ENCODE measurements around the gene TSC2.
"Not testable (repeated sequence)": the region's sequence is repeated elsewhere in the genome, so short reads cannot be mapped to it uniquely, and the experiment has no call there.

Gene TSC2

GRCh38 chr16:2123706-2124376, 76.1 kb downstream of the TSC2 start:
- not testable (repeated sequence) for H3K36me3 ChIP-seq (ENCODE audit: control insufficient read depth, insufficient read depth, low read length); H3K27ac ChIP-seq (ENCODE audit: low read length); DNase-seq (ENCODE audit: low read depth, low spot score); H3K27me3 ChIP-seq (ENCODE audit: control insufficient read depth, insufficient read depth, low read length); H3K4me1 ChIP-seq (ENCODE audit: control insufficient read depth, insufficient read depth, low read length); H3K4me3 ChIP-seq (ENCODE audit: low read length); H3K9me3 ChIP-seq (ENCODE audit: control insufficient read depth, insufficient read depth, low read length)
- no CpG with 5 or more reads among the region's 27 CpGs for WGBS (ENCODE audit: insufficient coverage, insufficient read length)

- DNase-seq (ENCODE audit: low read depth, low spot score); H3K4me1 ChIP-seq (ENCODE audit: control insufficient read depth, insufficient read depth, low read length); H3K4me3 ChIP-seq (ENCODE audit: low read length); H3K27ac ChIP-seq (ENCODE audit: low read length); H3K36me3 ChIP-seq (ENCODE audit: control insufficient read depth, insufficient read depth, low read length); H3K27me3 ChIP-seq (ENCODE audit: control insufficient read depth, insufficient read depth, low read length); H3K9me3 ChIP-seq (ENCODE audit: control insufficient read depth, insufficient read depth, low read length): not testable (repeated sequence)
- WGBS (ENCODE audit: insufficient coverage, insufficient read length), result no CpG with 5 or more reads among the region's 11 CpGs
Observed at GRCh38 chr16:2124377-2124693, 76.5 kb downstream of the TSC2 start.

- not testable (repeated sequence) for H3K4me3 ChIP-seq (ENCODE audit: low read length)
Observed at GRCh38 chr16:2124694-2125444, 77.1 kb downstream of the TSC2 start.

GRCh38 chr16:2125609-2126008, 77.8 kb downstream of the TSC2 start:
- not testable (repeated sequence) for H3K27ac ChIP-seq (ENCODE audit: low read length); H3K4me1 ChIP-seq (ENCODE audit: control insufficient read depth, insufficient read depth, low read length); H3K9me3 ChIP-seq (ENCODE audit: control insufficient read depth, insufficient read depth, low read length); H3K27me3 ChIP-seq (ENCODE audit: control insufficient read depth, insufficient read depth, low read length); H3K36me3 ChIP-seq (ENCODE audit: control insufficient read depth, insufficient read depth, low read length); H3K4me3 ChIP-seq (ENCODE audit: low read length); DNase-seq (ENCODE audit: low read depth, low spot score)
- WGBS (ENCODE audit: insufficient coverage, insufficient read length), result no CpG with 5 or more reads among the region's 11 CpGs

More at GRCh38 chr16:2124694-2125444, 77.1 kb downstream of the TSC2 start:
- DNase-seq (ENCODE audit: low read depth, low spot score); H3K36me3 ChIP-seq (ENCODE audit: control insufficient read depth, insufficient read depth, low read length); H3K27ac ChIP-seq (ENCODE audit: low read length); H3K9me3 ChIP-seq (ENCODE audit: control insufficient read depth, insufficient read depth, low read length); H3K4me1 ChIP-seq (ENCODE audit: control insufficient read depth, insufficient read depth, low read length); H3K27me3 ChIP-seq (ENCODE audit: control insufficient read depth, insufficient read depth, low read length): not testable (repeated sequence)
- WGBS (ENCODE audit: insufficient coverage, insufficient read length), result no CpG with 5 or more reads among the region's 37 CpGs

GRCh38 chr16:2126161-2126743, 78.5 kb downstream of the TSC2 start:
- not testable (repeated sequence) for H3K9me3 ChIP-seq (ENCODE audit: control insufficient read depth, insufficient read depth, low read length); H3K4me1 ChIP-seq (ENCODE audit: control insufficient read depth, insufficient read depth, low read length); H3K27me3 ChIP-seq (ENCODE audit: control insufficient read depth, insufficient read depth, low read length); H3K36me3 ChIP-seq (ENCODE audit: control insufficient read depth, insufficient read depth, low read length); DNase-seq (ENCODE audit: low read depth, low spot score); H3K27ac ChIP-seq (ENCODE audit: low read length); H3K4me3 ChIP-seq (ENCODE audit: low read length)
- WGBS (ENCODE audit: insufficient coverage, insufficient read length), result no CpG with 5 or more reads among the region's 21 CpGs

- not testable (repeated sequence) for H3K27ac ChIP-seq (ENCODE audit: low read length); H3K4me1 ChIP-seq (ENCODE audit: control insufficient read depth, insufficient read depth, low read length); DNase-seq (ENCODE audit: low read depth, low spot score); H3K4me3 ChIP-seq (ENCODE audit: low read length); H3K27me3 ChIP-seq (ENCODE audit: control insufficient read depth, insufficient read depth, low read length); H3K9me3 ChIP-seq (ENCODE audit: control insufficient read depth, insufficient read depth, low read length); H3K36me3 ChIP-seq (ENCODE audit: control insufficient read depth, insufficient read depth, low read length)
- WGBS (ENCODE audit: insufficient coverage, insufficient read length), result no CpG with 5 or more reads among the region's 31 CpGs
Observed at GRCh38 chr16:2126928-2127556, 79.3 kb downstream of the TSC2 start.

GRCh38 chr16:2127630-2128280, 80.0 kb downstream of the TSC2 start:
- H3K4me1 ChIP-seq (ENCODE audit: control insufficient read depth, insufficient read depth, low read length); H3K27ac ChIP-seq (ENCODE audit: low read length); H3K4me3 ChIP-seq (ENCODE audit: low read length); DNase-seq (ENCODE audit: low read depth, low spot score); H3K36me3 ChIP-seq (ENCODE audit: control insufficient read depth, insufficient read depth, low read length); H3K27me3 ChIP-seq (ENCODE audit: control insufficient read depth, insufficient read depth, low read length); H3K9me3 ChIP-seq (ENCODE audit: control insufficient read depth, insufficient read depth, low read length): not testable (repeated sequence)
- no CpG with 5 or more reads among the region's 3 CpGs for WGBS (ENCODE audit: insufficient coverage, insufficient read length)

GRCh38 chr16:2129251-2129650, 81.5 kb downstream of the TSC2 start:
- not testable (repeated sequence) for H3K27ac ChIP-seq (ENCODE audit: low read length); H3K9me3 ChIP-seq (ENCODE audit: control insufficient read depth, insufficient read depth, low read length); H3K36me3 ChIP-seq (ENCODE audit: control insufficient read depth, insufficient read depth, low read length); H3K4me3 ChIP-seq (ENCODE audit: low read length); DNase-seq (ENCODE audit: low read depth, low spot score); H3K27me3 ChIP-seq (ENCODE audit: control insufficient read depth, insufficient read depth, low read length); H3K4me1 ChIP-seq (ENCODE audit: control insufficient read depth, insufficient read depth, low read length)
- WGBS (ENCODE audit: insufficient coverage, insufficient read length), result no CpG with 5 or more reads among the region's 11 CpGs

GRCh38 chr16:2129890-2130447, 82.2 kb downstream of the TSC2 start:
- DNase-seq (ENCODE audit: low read depth, low spot score); H3K4me1 ChIP-seq (ENCODE audit: control insufficient read depth, insufficient read depth, low read length); H3K9me3 ChIP-seq (ENCODE audit: control insufficient read depth, insufficient read depth, low read length); H3K27ac ChIP-seq (ENCODE audit: low read length); H3K27me3 ChIP-seq (ENCODE audit: control insufficient read depth, insufficient read depth, low read length); H3K36me3 ChIP-seq (ENCODE audit: control insufficient read depth, insufficient read depth, low read length); H3K4me3 ChIP-seq (ENCODE audit: low read length): not testable (repeated sequence)
- no CpG with 5 or more reads among the region's 22 CpGs for WGBS (ENCODE audit: insufficient coverage, insufficient read length)

- H3K36me3 ChIP-seq (ENCODE audit: control insufficient read depth, insufficient read depth, low read length); H3K9me3 ChIP-seq (ENCODE audit: control insufficient read depth, insufficient read depth, low read length); H3K4me1 ChIP-seq (ENCODE audit: control insufficient read depth, insufficient read depth, low read length); DNase-seq (ENCODE audit: low read depth, low spot score); H3K27ac ChIP-seq (ENCODE audit: low read length); H3K27me3 ChIP-seq (ENCODE audit: control insufficient read depth, insufficient read depth, low read length); H3K4me3 ChIP-seq (ENCODE audit: low read length): not testable (repeated sequence)
- WGBS (ENCODE audit: insufficient coverage, insufficient read length), result no CpG with 5 or more reads among the region's 12 CpGs
Observed at GRCh38 chr16:2133797-2134196, 86.0 kb downstream of the TSC2 start.
